ENCODE data around the gene MOB4. TPM values are rescaled to one million over a fixed set of nuclear protein-coding genes. Genes with fewer than 3 reads are reported as not detected.
A peak's percentile ranks its signal among the peaks of the same experiment; 100 is the strongest.

MOB4 gene
- total and polyA plus RNA-seq, 2 experiments from 2014 or later = 68.2 to 87.0 TPM

- Mint-ChIP-seq H3K4me1 (peaks cover 41% of the 10 kb centered on the region), H3K4me3 (peak overlapping the region; percentile 96), H3K9me3 (peaks cover 9% of the 10 kb centered on the region; the same call in 2 of the 3 replicates), H3K27ac (peak overlapping the region; percentile 99), H3K36me3 (ENCODE audit: low read depth) (peaks cover 90% of the 10 kb centered on the region), H3K27me3 (ENCODE audit: insufficient read depth, low read depth, poor library complexity) (peaks cover 6% of the 10 kb centered on the region)
- H3F3A ChIP-seq (replicated peaks; ENCODE audit: low read depth) = peaks cover 35% of the 10 kb centered on the region
- H3K4me2 ChIP-seq = peak overlapping the region; percentile 94
- H2AFZ ChIP-seq = no peak overlapping the region
- H3K4me3 ChIP-seq = peak overlapping the region; percentile 84
- peaks cover 32% of the 10 kb centered on the region for H3K4me1 ChIP-seq (ENCODE audit: insufficient read depth)
- DNase-seq (ENCODE audit: low spot score) (peak; percentile 68), ATAC-seq (peak; percentile 34)
- peaks cover 43% of the 10 kb centered on the region for H4K20me1 ChIP-seq (replicated peaks; ENCODE audit: insufficient read depth)
- TF ChIP-seq NANOG (IDR thresholded peaks at IDR 0.05; ENCODE audit: borderline replicate concordance) = no peak
- no peak for TF ChIP-seq ZNF114 (CRISPR knock-in tag; IDR thresholded peaks at IDR 0.05)
- no peak for TF ChIP-seq CREB1 (CRISPR knock-in tag; IDR thresholded peaks at IDR 0.05; ENCODE audit: low read depth)
- TF ChIP-seq JUNB (IDR thresholded peaks at IDR 0.05; ENCODE audit: unreplicated experiment) = no peak
- peak overlapping the region; percentile 96; the same call in 1 of the 2 replicates for H3K27ac ChIP-seq (ENCODE audit: low read depth)
- no peaks in the 10 kb centered on the region for H3K9me2 ChIP-seq (ENCODE audit: insufficient read depth)
- peaks cover 90% of the 10 kb centered on the region for H3K79me2 ChIP-seq (replicated peaks; ENCODE audit: insufficient read depth)
- H3K36me3 ChIP-seq (ENCODE audit: insufficient read depth) = peaks cover 65% of the 10 kb centered on the region
- H3K27me3 ChIP-seq (ENCODE audit: insufficient read depth) = no peaks in the 10 kb centered on the region
Measured at GRCh38 chr2:197498937-197499593, 16.8 kb upstream of the MOB4 start.

DNA sequence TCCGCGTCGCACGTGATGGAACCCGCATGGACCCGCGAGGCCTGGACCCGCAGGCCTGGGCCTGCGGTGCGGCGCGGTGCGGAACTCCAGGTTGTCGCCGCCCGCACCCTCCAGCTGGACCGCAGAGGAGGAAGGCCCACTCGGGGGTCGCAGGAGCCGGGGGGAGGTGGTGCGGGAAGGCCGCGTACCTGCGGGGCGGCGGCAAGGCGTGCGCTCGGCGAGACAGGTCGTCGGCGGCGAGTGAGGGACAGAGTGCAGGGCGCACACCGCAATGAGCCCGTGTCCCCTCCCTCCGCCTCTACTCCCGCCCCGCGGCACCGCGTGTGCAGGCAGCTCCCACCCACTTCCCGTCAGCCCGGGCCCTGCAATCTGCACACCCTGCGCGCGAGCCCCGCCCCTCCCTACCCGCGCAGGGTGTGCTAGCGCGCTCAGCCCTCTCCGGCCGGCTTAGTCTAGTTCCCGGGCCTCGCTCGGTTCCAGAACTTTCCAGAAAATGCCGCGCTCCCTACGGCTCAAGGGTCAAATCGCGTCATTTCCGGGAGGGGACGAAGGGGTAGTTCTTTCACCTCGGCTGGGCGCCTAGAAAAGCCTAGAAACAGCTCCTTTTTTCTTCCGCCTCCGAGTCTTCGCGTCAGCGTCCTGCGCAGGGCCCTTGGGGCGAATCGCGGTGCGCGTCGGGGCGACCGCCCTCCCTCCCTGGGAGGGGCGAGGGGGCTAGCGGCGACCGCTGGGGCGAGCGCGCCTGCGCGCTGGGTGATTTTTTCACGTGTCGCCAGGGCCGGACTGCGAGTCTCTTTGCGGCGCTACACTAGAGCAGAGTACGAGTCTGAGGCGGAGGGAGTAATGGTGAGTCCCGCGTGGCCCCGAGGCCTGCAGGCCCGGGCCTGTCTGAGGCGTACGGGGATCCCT is 16.0 kb upstream of the MOB4 start, which contains the start of the genes HSPD1 and HSPE1:
TSS of gene HSPD1 (minus strand) at position 247 of the 909 bp plus-strand sequence. CDS start 992 bp downstream, outside the sequence.
TSS of gene HSPE1 (plus strand) at position 786 of the 909 bp plus-strand sequence. CDS start at position 844, 58 bp downstream.
- no peaks in the 10 kb centered on the region for H3K27me3 ChIP-seq (ENCODE audit: insufficient read depth)
- Mint-ChIP-seq H3K4me1 (peaks cover 37% of the 10 kb centered on the region), H3K9me3 (peaks cover 9% of the 10 kb centered on the region; the same call in 2 of the 3 replicates), H3K4me3 (peak within 1 kb of the TSS; percentile 96), H3K36me3 (ENCODE audit: low read depth) (peaks cover 90% of the 10 kb centered on the region), H3K27me3 (ENCODE audit: insufficient read depth, low read depth, poor library complexity) (peaks cover 6% of the 10 kb centered on the region), H3K27ac (peak within 1 kb of the TSS; percentile 99)
- H3K4me2 ChIP-seq = peak within 1 kb of the TSS; percentile 94
- peaks cover 32% of the 10 kb centered on the region for H3K4me1 ChIP-seq (ENCODE audit: insufficient read depth)
- H4K20me1 ChIP-seq (replicated peaks; ENCODE audit: insufficient read depth) = peaks cover 41% of the 10 kb centered on the region
- H3F3A ChIP-seq (replicated peaks; ENCODE audit: low read depth) = peaks cover 35% of the 10 kb centered on the region
- peak within 1 kb of the TSS; percentile 96 for H3K27ac ChIP-seq (ENCODE audit: low read depth)
- DNase-seq (ENCODE audit: low spot score) (peak; percentile 100), ATAC-seq (peak; percentile 90)
- H3K36me3 ChIP-seq (ENCODE audit: insufficient read depth) = peaks cover 59% of the 10 kb centered on the region
- H3K4me3 ChIP-seq = peak within 1 kb of the TSS; percentile 84
- no peaks in the 10 kb centered on the region for H3K9me2 ChIP-seq (ENCODE audit: insufficient read depth)
- peaks cover 83% of the 10 kb centered on the region for H3K79me2 ChIP-seq (replicated peaks; ENCODE audit: insufficient read depth)
- no peak within 1 kb of the TSS for H2AFZ ChIP-seq
- TF ChIP-seq POLR2AphosphoS5 (IDR thresholded peaks at IDR 0.05; ENCODE audit: low read depth) (peak; percentile 94), ZNF331 (CRISPR knock-in tag; IDR thresholded peaks at IDR 0.05; ENCODE audit: low read depth) (no peak), ZNF114 (CRISPR knock-in tag; IDR thresholded peaks at IDR 0.05) (no peak), JUNB (IDR thresholded peaks at IDR 0.05; ENCODE audit: unreplicated experiment) (peak; percentile 52), NANOG (IDR thresholded peaks at IDR 0.05; ENCODE audit: borderline replicate concordance) (no peak)
- TF ChIP-seq, protein P1, sequence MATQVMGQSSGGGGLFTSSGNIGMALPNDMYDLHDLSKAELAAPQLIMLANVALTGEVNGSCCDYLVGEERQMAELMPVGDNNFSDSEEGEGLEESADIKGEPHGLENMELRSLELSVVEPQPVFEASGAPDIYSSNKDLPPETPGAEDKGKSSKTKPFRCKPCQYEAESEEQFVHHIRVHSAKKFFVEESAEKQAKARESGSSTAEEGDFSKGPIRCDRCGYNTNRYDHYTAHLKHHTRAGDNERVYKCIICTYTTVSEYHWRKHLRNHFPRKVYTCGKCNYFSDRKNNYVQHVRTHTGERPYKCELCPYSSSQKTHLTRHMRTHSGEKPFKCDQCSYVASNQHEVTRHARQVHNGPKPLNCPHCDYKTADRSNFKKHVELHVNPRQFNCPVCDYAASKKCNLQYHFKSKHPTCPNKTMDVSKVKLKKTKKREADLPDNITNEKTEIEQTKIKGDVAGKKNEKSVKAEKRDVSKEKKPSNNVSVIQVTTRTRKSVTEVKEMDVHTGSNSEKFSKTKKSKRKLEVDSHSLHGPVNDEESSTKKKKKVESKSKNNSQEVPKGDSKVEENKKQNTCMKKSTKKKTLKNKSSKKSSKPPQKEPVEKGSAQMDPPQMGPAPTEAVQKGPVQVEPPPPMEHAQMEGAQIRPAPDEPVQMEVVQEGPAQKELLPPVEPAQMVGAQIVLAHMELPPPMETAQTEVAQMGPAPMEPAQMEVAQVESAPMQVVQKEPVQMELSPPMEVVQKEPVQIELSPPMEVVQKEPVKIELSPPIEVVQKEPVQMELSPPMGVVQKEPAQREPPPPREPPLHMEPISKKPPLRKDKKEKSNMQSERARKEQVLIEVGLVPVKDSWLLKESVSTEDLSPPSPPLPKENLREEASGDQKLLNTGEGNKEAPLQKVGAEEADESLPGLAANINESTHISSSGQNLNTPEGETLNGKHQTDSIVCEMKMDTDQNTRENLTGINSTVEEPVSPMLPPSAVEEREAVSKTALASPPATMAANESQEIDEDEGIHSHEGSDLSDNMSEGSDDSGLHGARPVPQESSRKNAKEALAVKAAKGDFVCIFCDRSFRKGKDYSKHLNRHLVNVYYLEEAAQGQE (IDR thresholded peaks at IDR 0.05; ENCODE audit: unreplicated experiment) = no peak
- TF ChIP-seq, protein P2, sequence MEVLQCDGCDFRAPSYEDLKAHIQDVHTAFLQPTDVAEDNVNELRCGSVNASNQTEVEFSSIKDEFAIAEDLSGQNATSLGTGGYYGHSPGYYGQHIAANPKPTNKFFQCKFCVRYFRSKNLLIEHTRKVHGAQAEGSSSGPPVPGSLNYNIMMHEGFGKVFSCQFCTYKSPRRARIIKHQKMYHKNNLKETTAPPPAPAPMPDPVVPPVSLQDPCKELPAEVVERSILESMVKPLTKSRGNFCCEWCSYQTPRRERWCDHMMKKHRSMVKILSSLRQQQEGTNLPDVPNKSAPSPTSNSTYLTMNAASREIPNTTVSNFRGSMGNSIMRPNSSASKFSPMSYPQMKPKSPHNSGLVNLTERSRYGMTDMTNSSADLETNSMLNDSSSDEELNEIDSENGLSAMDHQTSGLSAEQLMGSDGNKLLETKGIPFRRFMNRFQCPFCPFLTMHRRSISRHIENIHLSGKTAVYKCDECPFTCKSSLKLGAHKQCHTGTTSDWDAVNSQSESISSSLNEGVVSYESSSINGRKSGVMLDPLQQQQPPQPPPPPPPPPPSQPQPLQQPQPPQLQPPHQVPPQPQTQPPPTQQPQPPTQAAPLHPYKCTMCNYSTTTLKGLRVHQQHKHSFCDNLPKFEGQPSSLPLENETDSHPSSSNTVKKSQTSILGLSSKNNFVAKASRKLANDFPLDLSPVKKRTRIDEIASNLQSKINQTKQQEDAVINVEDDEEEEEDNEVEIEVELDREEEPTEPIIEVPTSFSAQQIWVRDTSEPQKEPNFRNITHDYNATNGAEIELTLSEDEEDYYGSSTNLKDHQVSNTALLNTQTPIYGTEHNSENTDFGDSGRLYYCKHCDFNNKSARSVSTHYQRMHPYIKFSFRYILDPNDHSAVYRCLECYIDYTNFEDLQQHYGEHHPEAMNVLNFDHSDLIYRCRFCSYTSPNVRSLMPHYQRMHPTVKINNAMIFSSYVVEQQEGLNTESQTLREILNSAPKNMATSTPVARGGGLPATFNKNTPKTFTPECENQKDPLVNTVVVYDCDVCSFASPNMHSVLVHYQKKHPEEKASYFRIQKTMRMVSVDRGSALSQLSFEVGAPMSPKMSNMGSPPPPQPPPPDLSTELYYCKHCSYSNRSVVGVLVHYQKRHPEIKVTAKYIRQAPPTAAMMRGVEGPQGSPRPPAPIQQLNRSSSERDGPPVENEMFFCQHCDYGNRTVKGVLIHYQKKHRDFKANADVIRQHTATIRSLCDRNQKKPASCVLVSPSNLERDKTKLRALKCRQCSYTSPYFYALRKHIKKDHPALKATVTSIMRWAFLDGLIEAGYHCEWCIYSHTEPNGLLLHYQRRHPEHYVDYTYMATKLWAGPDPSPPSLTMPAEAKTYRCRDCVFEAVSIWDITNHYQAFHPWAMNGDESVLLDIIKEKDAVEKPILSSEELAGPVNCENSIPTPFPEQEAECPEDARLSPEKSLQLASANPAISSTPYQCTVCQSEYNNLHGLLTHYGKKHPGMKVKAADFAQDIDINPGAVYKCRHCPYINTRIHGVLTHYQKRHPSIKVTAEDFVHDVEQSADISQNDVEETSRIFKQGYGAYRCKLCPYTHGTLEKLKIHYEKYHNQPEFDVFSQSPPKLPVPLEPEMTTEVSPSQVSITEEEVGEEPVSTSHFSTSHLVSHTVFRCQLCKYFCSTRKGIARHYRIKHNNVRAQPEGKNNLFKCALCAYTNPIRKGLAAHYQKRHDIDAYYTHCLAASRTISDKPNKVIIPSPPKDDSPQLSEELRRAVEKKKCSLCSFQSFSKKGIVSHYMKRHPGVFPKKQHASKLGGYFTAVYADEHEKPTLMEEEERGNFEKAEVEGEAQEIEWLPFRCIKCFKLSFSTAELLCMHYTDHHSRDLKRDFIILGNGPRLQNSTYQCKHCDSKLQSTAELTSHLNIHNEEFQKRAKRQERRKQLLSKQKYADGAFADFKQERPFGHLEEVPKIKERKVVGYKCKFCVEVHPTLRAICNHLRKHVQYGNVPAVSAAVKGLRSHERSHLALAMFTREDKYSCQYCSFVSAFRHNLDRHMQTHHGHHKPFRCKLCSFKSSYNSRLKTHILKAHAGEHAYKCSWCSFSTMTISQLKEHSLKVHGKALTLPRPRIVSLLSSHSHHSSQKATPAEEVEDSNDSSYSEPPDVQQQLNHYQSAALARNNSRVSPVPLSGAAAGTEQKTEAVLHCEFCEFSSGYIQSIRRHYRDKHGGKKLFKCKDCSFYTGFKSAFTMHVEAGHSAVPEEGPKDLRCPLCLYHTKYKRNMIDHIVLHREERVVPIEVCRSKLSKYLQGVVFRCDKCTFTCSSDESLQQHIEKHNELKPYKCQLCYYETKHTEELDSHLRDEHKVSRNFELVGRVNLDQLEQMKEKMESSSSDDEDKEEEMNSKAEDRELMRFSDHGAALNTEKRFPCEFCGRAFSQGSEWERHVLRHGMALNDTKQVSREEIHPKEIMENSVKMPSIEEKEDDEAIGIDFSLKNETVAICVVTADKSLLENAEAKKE (CRISPR knock-in tag; IDR thresholded peaks at IDR 0.05) = no peak

Data from GM23338 (cell line).